H9 (cell line): Measurements from ENCODE around the gene CHMP1A. TPM values are rescaled to one million over a fixed set of nuclear protein-coding genes. Genes with fewer than 3 reads are reported as not detected.

Source experiments
- DNase-seq: peaks from one replicate; pipeline ENCODE4 v3.0.0-alpha.2; 2017
- H2AFZ ChIP-seq: one replicate; pipeline ENCODE4 v1.6.1; 2013; ENCODE audit warnings: mild to moderate bottlenecking, low read length, control low read depth, moderate library complexity
- H2AK5ac ChIP-seq: 2 replicates; pipeline ENCODE4 v1.6.1; 2013; ENCODE audit warnings: low read length, control low read depth, mixed read lengths; ENCODE audit not compliant: insufficient read length
- H2BK120ac ChIP-seq: one replicate; pipeline ENCODE4 v1.6.1; 2013; ENCODE audit warnings: low read depth, mild to moderate bottlenecking, low read length, control low read depth, inconsistent platforms; ENCODE audit not compliant: poor library complexity, severe bottlenecking
- H2BK12ac ChIP-seq: 2 replicates; pipeline ENCODE4 v1.6.1; 2013; ENCODE audit warnings: low read length, control low read depth, mixed read lengths, low read depth; ENCODE audit not compliant: insufficient read length
- H2BK15ac ChIP-seq: 2 replicates; pipeline ENCODE4 v1.6.1; 2013; ENCODE audit warnings: low read depth, low read length, control low read depth
- H2BK20ac ChIP-seq: one replicate; pipeline ENCODE4 v1.6.1; 2013; ENCODE audit warnings: low read depth, mild to moderate bottlenecking, low read length, control low read depth, inconsistent platforms; ENCODE audit not compliant: poor library complexity, severe bottlenecking
- H2BK5ac ChIP-seq: 2 replicates; pipeline ENCODE4 v1.6.1; 2013; ENCODE audit warnings: low read length, control low read depth, mixed read lengths; ENCODE audit not compliant: insufficient read length
- H3K14ac ChIP-seq: 2 replicates; pipeline ENCODE4 v1.6.1; 2013; ENCODE audit warnings: low read length, control low read depth; ENCODE audit not compliant: insufficient read depth
- H3K18ac ChIP-seq: 2 replicates; pipeline ENCODE4 v1.6.1; 2013; ENCODE audit warnings: low read depth, mild to moderate bottlenecking, mixed read lengths, low read length, control low read depth; ENCODE audit not compliant: insufficient read length
- H3K23ac ChIP-seq: 2 replicates; pipeline ENCODE4 v1.6.1; 2013; ENCODE audit warnings: low read length, control low read depth, mixed read lengths, low read depth; ENCODE audit not compliant: insufficient read length
- H3K23me2 ChIP-seq: 2 replicates; pipeline ENCODE4 v1.6.1; 2013; ENCODE audit warnings: low read depth, mild to moderate bottlenecking, mixed read lengths, low read length, control low read depth; ENCODE audit not compliant: insufficient read length, poor library complexity, severe bottlenecking
- H3K27ac ChIP-seq: 2 replicates; pipeline ENCODE4 v1.5.1; 2013; ENCODE audit warnings: low read length, control low read depth, mixed read lengths, low read depth; ENCODE audit not compliant: insufficient read length
- H3K27me3 ChIP-seq: 2 replicates; pipeline ENCODE4 v1.6.1; 2013; ENCODE audit warnings: low read length, control low read depth, inconsistent platforms; ENCODE audit not compliant: insufficient read depth
- H3K4ac ChIP-seq: 2 replicates; pipeline ENCODE4 v1.6.1; 2013; ENCODE audit warnings: low read depth, mild to moderate bottlenecking, control low read depth, inconsistent platforms, low read length, moderate library complexity
- H3K4me1 ChIP-seq: 2 replicates; pipeline ENCODE4 v1.6.1; 2013; ENCODE audit warnings: low read length, control low read depth, inconsistent platforms; ENCODE audit not compliant: insufficient read depth
- H3K4me2 ChIP-seq: 2 replicates; pipeline ENCODE4 v1.6.1; 2013; ENCODE audit warnings: low read length, control low read depth, mixed read lengths; ENCODE audit not compliant: insufficient read length, insufficient read depth
- H3K56ac ChIP-seq: 2 replicates; pipeline ENCODE4 v1.6.1; 2013; ENCODE audit warnings: low read depth, mild to moderate bottlenecking, mixed read lengths, low read length, control low read depth; ENCODE audit not compliant: insufficient read length
- H3K79me1 ChIP-seq: 2 replicates; pipeline ENCODE4 v1.6.1; 2013; ENCODE audit warnings: low read depth, mild to moderate bottlenecking, moderate library complexity, low read length, control low read depth, inconsistent platforms; ENCODE audit not compliant: insufficient read depth, poor library complexity, severe bottlenecking
- H3K79me2 ChIP-seq: 2 replicates; pipeline ENCODE4 v1.6.1; 2013; ENCODE audit warnings: low read length, control low read depth, inconsistent platforms; ENCODE audit not compliant: insufficient read depth
- H3K9ac ChIP-seq: 2 replicates; pipeline ENCODE4 v1.6.1; 2013; ENCODE audit warnings: low read length, control low read depth, mixed read lengths; ENCODE audit not compliant: insufficient read length; ENCODE audit errors: extremely low read depth
- H3K9me3 ChIP-seq: one replicate; pipeline ENCODE4 v1.6.1; 2013; ENCODE audit warnings: low read depth, low read length, inconsistent platforms; ENCODE audit not compliant: control insufficient read depth
- H3T11ph ChIP-seq: one replicate; pipeline ENCODE4 v1.6.1; 2013; ENCODE audit warnings: mild to moderate bottlenecking, low read length, control low read depth, inconsistent platforms
- H4K20me1 ChIP-seq: one replicate; pipeline ENCODE4 v1.6.1; 2013; ENCODE audit not compliant: control insufficient read depth, insufficient read length, insufficient read depth
- H4K5ac ChIP-seq: 2 replicates; pipeline ENCODE4 v1.6.1; 2013; ENCODE audit warnings: low read depth, mild to moderate bottlenecking, mixed read lengths, low read length, control low read depth; ENCODE audit not compliant: insufficient read length
- H4K8ac ChIP-seq: replicated peaks from 2 replicates; pipeline ENCODE4 v1.6.1; 2013; ENCODE audit warnings: low read length, control low read depth, mixed read lengths, low read depth; ENCODE audit not compliant: insufficient read length
- H4K91ac ChIP-seq: 2 replicates; pipeline ENCODE4 v1.6.1; 2013; ENCODE audit warnings: low read depth, mild to moderate bottlenecking, moderate library complexity, mixed read lengths, low read length, control low read depth; ENCODE audit not compliant: insufficient read length
- H3K27ac Mint-ChIP-seq, 3 experiments: 2 replicates in 2 of 3; 3 replicates in 1 of 3; pipeline ENCODE4 v1.8.0; 2020 to 2021; ENCODE audit warnings: mixed read lengths in 3 of 3, mild to moderate bottlenecking in 1 of 3, moderate library complexity in 1 of 3
- H3K27me3 Mint-ChIP-seq: 2 replicates; pipeline ENCODE4 v1.8.0; 2021; ENCODE audit warnings: low read depth, mild to moderate bottlenecking, moderate library complexity, mixed read lengths
- H3K36me3 Mint-ChIP-seq, 3 experiments: 2 replicates in 2 of 3; 3 replicates in 1 of 3; pipeline ENCODE4 v1.8.0; 2020 to 2021; ENCODE audit warnings: low read depth in 3 of 3, mixed read lengths in 3 of 3; ENCODE audit not compliant: insufficient read depth in 1 of 3
- H3K4me1 Mint-ChIP-seq, 2 experiments: 2 replicates each; pipeline ENCODE4 v1.8.0; 2020; ENCODE audit warnings: mixed read lengths in 2 of 2
- H3K4me3 Mint-ChIP-seq, 2 experiments: 2 replicates in 1 of 2; 3 replicates in 1 of 2; pipeline ENCODE4 v1.8.0; 2020 to 2021; ENCODE audit warnings: mild to moderate bottlenecking in 2 of 2, mixed read lengths in 2 of 2, moderate library complexity in 1 of 2
- H3K9me3 Mint-ChIP-seq, 2 experiments: 2 replicates in 1 of 2; 3 replicates in 1 of 2; pipeline ENCODE4 v1.8.0; 2020; ENCODE audit warnings: mild to moderate bottlenecking in 2 of 2, mixed read lengths in 2 of 2, moderate library complexity in 1 of 2
- WGBS: extraction: QIAGEN DNeasy Blood & Tissue Kit; methylation state at CpG from one replicate; pipeline ENCODE4 v1.1.7; 2013; ENCODE audit warnings: missing lambda C conversion rate, low lambda C conversion rate, mixed read lengths; ENCODE audit not compliant: insufficient read length; ENCODE audit errors: extremely low coverage; 5-methylcytosine and 5-hydroxymethylcytosine counted together
- total RNA-seq: library from RNA; stranded (reverse); gene quantifications from 2 replicates; pipeline ENCODE4 v1.2.1, GENCODE V29; 2021
- TF ChIP-seq, protein P1 (sequence below): fragments of 200-600 bp; sonication (generic); conservative IDR thresholded peaks from 3 replicates; pipeline ENCODE4 v1.8.0; 2021; ENCODE audit warnings: antibody characterized with exemption, mild to moderate bottlenecking

CHMP1A gene
- total RNA-seq, 1 experiment from 2014 or later: 89.6 TPM

DNA sequence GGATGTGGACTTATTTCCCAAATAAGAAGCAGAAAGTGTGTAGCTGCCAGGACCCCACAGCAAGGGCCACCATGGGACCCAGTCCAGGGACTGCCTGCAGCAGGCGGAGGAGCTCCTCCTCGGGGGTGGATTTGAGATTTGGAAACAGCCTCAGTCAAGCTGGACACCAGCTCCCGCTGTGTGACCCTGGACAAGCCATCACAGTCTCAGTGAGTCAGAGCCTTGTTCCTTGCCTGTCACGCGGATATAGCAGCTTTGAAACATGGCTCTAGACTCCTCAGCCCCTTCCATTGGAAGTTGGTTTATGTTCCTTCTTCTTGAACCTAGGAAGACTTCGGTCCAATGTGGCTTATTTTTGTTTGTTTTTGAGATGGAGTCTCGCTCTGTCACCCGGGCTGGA lies 56.6 kb downstream of the CHMP1A start:
- H3K4me1 Mint-ChIP-seq: peaks cover 5 to 12% of the 10 kb centered on the region in 2 experiments
- H3K4me1 ChIP-seq: no peaks in the 10 kb centered on the region; the same call in 1 of the 2 replicates

More for the DNA sequence above, 56.6 kb downstream of the CHMP1A start:
- TF ChIP-seq, protein P1, sequence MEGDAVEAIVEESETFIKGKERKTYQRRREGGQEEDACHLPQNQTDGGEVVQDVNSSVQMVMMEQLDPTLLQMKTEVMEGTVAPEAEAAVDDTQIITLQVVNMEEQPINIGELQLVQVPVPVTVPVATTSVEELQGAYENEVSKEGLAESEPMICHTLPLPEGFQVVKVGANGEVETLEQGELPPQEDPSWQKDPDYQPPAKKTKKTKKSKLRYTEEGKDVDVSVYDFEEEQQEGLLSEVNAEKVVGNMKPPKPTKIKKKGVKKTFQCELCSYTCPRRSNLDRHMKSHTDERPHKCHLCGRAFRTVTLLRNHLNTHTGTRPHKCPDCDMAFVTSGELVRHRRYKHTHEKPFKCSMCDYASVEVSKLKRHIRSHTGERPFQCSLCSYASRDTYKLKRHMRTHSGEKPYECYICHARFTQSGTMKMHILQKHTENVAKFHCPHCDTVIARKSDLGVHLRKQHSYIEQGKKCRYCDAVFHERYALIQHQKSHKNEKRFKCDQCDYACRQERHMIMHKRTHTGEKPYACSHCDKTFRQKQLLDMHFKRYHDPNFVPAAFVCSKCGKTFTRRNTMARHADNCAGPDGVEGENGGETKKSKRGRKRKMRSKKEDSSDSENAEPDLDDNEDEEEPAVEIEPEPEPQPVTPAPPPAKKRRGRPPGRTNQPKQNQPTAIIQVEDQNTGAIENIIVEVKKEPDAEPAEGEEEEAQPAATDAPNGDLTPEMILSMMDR: no peak
- H3K4me3 Mint-ChIP-seq: no peak overlapping the region
- no peak overlapping the region for H3K9ac ChIP-seq
- no peak overlapping the region for H4K91ac ChIP-seq
- no peak overlapping the region for H2BK120ac ChIP-seq
- no peak overlapping the region for H3K18ac ChIP-seq
- H3T11ph ChIP-seq: no peak overlapping the region
- no peak overlapping the region for H4K5ac ChIP-seq
- no peak overlapping the region for H2BK5ac ChIP-seq
- no peaks in the 10 kb centered on the region for H3K9me3 ChIP-seq
- WGBS: no CpG with 5 or more reads among the region's 8 CpGs
- H3K27ac ChIP-seq: no peak overlapping the region
- H3K23ac ChIP-seq: no peak overlapping the region
- no peaks in the 10 kb centered on the region for H3K36me3 Mint-ChIP-seq
- H3K14ac ChIP-seq: no peak overlapping the region
- DNase-seq: no peak
- H3K27me3 ChIP-seq: no peaks in the 10 kb centered on the region
- H2AFZ ChIP-seq: no peak overlapping the region
- H3K27ac Mint-ChIP-seq: no peak overlapping the region
- no peaks in the 10 kb centered on the region; a peak in 1 of 5 replicates for H3K9me3 Mint-ChIP-seq
- no peak overlapping the region for H3K56ac ChIP-seq
- no peak overlapping the region for H2BK15ac ChIP-seq
- no peak overlapping the region for H2BK20ac ChIP-seq
- no peak overlapping the region for H2AK5ac ChIP-seq
- H4K8ac ChIP-seq: no peak overlapping the region
- H3K79me2 ChIP-seq: no peaks in the 10 kb centered on the region
- no peak overlapping the region for H3K4me2 ChIP-seq
- no peaks in the 10 kb centered on the region for H3K79me1 ChIP-seq
- no peak overlapping the region for H2BK12ac ChIP-seq
- H4K20me1 ChIP-seq: no peaks in the 10 kb centered on the region
- no peak overlapping the region for H3K4ac ChIP-seq
- peaks cover 4% of the 10 kb centered on the region for H3K27me3 Mint-ChIP-seq
- H3K23me2 ChIP-seq: no peaks in the 10 kb centered on the region
